ENCODE results near the gene ZNF646.

GRCh38 chr16:31083556-31083955 is 9.3 kb downstream of the ZNF646 start:
- TF ChIP-seq CTCF (IDR thresholded peaks at IDR 0.05) (no peak), POLR2A (IDR thresholded peaks at IDR 0.05) (no peak)

Measured in prostate gland (tissue), 2 donors.